Activated gamma-delta T cell treated with Interleukin-2 at 50 U/mL for 16 hours (primary cell): ENCODE measurements around the gene HIC1.

ENCODE experiments used
- DNase-seq: peaks from one replicate; pipeline ENCODE4 v3.0.0-alpha.2; 2020

The HIC1 gene

GRCh38 chr17:2082003-2082781 lies 27.3 kb downstream of the HIC1 start:
- no peak for DNase-seq

DNA sequence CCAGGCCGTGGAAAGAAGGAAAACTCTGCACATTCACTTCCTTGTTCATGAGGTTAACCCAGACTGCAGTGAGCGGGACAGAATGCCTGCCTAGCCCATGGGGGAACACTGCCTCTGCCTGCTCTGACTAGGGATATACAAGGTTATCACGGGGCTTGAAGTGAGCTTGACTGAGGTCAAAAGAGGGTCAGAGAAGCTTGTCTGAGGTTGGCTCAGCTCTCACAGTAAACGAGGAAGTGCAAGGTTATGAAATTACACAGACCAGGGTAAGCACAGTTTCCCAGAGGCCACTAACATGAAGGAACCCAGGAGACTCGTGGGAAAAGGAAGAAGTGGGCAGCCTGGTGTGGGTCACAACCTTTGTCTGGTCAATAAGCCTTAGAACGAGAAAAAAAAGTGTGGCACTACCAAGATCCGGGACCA lies 28.7 kb downstream of the HIC1 start:
- DNase-seq: no peak

GRCh38 chr17:2084036-2084765 lies 29.3 kb downstream of the HIC1 start:
- DNase-seq: no peak

GRCh38 chr17:2084766-2085647 lies 30.1 kb downstream of the HIC1 start:
- DNase-seq: no peak

GRCh38 chr17:2085648-2085949 lies 30.7 kb downstream of the HIC1 start:
- no peak for DNase-seq

GRCh38 chr17:2086306-2086705 lies 31.4 kb downstream of the HIC1 start:
- no peak for DNase-seq

DNA sequence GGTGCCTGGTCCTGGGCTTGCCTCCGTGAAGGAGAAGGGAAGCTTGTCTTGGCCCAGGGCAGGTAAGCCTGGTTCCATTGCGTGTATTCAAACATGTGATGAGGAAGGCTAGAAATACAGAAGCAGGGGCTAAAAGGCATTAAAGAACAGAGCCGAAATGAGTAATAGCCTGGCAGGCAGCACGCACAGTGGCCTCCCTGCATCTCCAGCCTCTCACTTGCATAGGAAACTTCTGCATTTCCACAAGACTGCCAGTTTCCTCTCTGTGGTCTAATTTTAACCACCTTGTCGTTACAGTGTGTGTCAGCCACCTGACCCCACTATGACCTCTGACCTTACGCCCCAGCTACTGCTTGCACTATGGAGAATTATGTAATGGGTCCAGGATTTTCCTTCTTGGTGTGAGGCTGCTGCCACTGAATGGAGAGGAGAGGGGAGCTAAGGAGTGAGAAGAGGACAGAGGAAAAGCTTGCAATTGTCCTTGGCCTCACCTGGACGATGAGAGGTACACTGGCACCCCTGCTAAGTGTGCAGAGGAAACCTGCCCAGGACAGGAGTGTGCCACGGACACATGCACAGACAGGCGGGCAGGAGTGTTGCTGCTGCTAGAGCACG lies 32.8 kb downstream of the HIC1 start:
- DNase-seq: peak; percentile 23

DNA sequence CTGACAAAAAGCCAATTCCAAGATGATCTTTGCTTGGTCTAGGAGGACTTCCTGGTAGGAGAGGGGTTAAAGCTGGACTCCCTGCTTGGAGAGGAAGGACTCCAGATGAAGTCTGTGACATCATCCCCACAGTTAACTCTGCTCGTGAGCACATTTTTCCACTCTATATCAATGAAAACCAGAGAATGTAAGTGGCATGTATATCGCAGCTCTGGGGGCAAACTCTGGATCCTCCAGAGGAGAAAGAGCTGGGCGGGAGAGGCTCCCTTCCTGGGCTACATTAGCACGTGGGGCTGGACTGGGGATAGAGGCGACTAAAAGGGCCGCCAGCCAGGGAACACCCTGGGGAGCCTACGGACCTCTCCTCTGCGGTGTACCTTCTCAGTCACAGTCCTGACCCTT lies 34.1 kb downstream of the HIC1 start:
- DNase-seq: no peak

DNA sequence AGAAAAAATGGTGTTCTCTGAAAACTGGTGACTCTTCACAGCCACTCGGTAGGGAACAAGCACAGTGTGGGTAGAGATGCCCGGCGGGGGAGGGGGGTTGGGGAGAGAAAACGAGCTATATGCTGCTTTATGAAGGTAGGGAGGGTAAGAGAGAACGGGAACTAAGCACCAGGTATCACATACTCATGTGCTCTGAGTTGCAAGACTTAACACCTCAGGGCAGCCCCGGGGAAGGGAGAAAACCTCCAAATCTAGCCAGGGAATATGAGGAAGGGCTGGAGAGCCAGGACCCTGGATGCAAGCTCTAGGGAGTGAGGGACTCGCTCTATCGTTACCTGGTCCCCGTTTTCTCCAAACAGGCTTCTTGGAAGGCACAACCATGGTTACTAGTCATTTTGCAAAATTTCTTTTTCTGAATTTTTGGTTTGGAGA lies 35.3 kb downstream of the HIC1 start:
- DNase-seq: no peak

- DNase-seq: no peak
These were observed 36.1 kb downstream of the HIC1 start for GRCh38 chr17:2090804-2091534.

DNA sequence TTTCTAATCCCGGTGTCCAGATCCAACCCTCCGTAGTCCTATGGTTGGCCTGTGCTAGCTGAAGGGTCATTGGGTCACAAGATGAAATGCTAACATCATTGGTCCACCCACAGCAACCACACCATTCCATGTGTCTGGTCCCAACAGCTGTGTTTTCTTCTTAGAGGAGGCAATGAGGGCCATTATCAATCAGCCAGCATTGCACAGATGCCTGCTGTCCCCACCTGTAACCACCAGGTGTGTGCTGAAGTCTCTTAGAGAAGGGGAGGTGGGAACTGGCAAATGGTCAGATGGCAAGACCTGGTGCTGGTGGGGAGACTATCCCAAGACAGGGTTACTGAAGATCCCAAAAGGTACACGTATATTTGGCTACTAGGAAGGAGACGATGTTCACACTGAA lies 37.4 kb downstream of the HIC1 start:
- no peak for DNase-seq

- no peak for DNase-seq
These were observed 38.4 kb downstream of the HIC1 start for GRCh38 chr17:2093349-2093748.

DNA sequence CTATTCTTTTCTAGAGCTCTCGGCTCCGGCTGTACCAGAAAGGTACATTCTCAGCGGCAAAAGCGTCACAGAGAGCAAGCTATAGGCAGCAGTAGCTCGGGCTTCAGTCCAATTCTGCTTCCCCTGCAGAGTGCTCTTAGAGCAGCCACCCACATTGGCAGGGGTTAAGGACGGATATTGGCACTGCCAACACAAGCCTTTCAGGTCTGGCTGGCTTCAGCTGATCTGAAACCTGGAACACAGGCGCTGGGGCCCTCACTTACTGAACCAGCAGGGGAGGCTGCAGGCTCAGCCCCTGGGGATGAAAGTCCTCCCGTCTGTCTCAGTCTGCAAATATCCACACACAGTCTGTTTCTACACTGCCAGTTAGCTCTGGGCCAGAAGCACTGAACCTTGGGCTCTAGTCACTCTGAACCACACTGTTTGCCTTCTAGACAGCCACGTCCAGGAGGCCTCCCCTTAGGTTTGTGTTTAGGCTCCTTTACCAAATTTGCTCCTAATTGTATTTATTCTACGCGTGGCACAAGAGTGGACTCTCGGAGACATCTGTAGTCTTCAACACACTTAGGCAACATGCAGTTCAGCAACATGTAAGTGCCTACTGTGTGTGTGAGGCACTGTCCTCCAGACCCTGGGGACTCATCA lies 40.1 kb downstream of the HIC1 start:
- no peak for DNase-seq

DNA sequence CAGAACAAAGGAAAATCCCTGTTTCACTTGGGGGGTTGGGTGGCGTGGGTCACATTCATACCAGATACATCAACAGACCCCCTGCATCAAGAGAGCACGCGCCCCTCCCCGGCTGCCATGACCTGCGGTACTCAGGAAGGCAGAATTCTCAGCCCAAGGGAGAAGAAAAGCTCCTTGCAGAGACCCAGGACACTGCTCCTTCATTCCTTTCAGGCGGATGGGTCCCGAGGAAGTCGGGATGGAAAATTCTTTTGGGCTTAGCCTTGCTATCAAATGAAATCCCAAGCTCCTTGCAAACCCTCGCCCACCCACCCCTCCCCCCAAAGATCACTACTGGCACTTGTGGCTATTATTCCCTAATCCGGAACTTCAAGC lies 40.6 kb downstream of the HIC1 start:
- no peak for DNase-seq

- peak; percentile 57 for DNase-seq
These were observed 46.8 kb downstream of the HIC1 start for GRCh38 chr17:2101448-2102257.

GRCh38 chr17:2102931-2103809 lies 48.3 kb downstream of the HIC1 start:
- DNase-seq: no peak

DNA sequence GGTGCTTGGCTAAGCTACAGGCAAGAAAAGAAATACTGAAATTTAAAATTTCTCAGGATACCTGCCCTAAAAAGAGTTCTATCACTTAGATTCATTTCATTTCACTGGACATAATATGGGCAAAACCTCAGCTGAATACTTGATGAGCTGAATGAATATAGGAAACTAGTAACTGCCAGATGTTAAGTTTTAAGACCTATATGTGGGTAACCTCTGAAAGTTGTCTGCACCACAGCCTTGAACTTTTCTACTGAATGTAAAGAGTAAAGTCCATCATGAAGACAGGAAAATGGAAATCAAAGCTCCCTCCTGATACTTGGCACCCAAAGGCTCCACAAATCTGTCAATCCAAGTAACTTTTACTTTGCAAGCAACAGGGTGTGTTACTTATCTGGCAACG lies 50.8 kb downstream of the HIC1 start:
- no peak for DNase-seq

DNA sequence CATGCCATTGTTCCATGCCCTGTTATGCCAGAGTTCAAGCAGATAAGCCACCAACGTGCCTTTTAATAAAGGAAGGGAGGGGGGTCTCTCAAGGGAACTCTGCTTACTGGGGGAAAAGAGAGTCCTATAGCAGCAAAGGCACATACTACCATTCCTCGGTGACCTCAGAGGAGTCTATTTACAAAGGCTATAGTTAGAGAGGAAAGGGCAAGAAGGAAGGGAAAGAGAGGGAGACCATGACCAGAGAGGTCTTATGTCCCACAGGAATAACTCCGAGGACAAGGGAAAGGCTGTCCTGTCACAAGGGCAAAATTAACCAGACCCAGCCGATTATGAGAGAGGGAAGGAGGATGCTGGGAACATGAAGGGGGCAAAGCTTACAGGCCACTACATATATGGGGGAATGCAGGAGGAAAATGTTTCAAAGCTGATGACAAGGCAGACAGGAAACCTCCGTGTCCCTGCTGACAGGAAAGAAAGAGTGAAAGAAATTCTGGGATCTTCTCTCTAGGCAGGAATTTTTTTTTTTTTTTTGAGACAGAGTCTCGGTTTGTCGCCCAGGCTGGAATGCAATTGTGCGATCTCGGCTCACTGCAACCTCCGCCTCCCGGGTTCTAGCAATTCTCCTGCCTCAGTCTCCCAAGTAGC lies 51.5 kb downstream of the HIC1 start:
- DNase-seq: no peak

- no peak for DNase-seq
These were observed 52.1 kb downstream of the HIC1 start for GRCh38 chr17:2107050-2107449.

DNA sequence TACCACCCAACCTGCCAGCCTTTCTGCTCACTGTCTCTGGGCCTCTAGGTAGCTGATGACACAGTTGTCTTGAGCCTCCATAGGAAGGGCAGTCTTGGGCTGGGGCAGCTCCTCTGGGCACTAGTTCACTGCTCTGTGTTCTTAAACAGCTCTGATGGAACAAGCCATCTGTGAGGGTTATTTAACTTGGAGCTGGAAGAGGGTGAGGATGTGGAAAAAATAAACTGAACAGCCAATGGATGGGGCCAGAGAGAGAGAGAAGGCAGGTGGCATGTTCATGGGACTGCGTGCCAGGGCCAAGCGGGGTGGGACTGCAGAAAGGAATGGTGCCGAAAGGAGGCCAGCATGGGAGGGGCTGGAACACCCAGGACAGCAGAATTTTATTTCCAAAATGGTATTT lies 52.6 kb downstream of the HIC1 start:
- DNase-seq: no peak
